Jurkat, Clone E6-1 (cell line): ENCODE measurements around the gene AICDA.

Experiments used
- DNase-seq: peaks from one replicate; pipeline ENCODE4 v3.0.0-alpha.2; 2011; ENCODE audit warnings: low read depth, low spot score
- H3K4me3 ChIP-seq: 2 replicates; pipeline ENCODE4 v1.5.1; 2011; ENCODE audit warnings: mild to moderate bottlenecking, low read length, control low read depth, moderate library complexity

AICDA gene

DNA sequence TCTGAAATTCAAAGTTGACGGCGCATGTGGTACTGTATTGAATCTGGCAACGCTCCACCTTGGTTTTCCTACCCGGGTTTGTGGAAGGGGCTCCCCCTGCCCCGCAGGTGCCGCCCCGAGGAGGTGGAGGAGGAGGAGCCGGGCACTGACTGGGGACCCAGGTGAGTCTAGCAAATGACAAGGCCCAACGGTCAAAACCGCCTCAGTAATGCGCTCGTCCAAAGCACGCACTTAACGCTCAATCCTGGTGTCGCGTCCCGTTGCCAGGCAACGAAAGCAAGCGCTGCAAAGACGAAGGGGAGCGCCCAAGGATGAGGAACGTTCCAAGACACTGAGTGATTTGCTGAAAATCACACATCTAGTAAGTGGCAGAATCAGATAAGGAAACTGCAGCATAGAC is 48.0 kb downstream of the AICDA start:
- no peak for DNase-seq

DNA sequence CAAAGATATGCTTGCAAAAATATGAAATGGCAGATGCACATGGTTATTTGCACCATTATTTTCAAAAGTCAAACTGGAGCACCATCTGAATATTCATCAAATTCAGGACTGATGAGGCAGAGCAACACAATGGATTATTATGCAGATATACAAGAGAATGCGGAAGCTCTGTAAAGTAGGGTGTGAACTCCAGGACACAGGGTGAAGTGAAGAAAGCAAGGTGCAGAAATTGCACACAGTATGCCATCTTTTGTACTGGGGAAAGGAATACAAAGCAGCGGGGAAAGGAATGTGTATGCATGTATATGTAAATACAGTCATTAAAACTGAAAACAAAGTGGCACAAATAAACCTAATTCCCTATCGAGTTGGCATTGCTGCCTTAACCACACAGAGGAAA is 49.3 kb downstream of the AICDA start:
- H3K4me3 ChIP-seq: no peak overlapping the region
- no peak for DNase-seq

More for the DNA sequence above, 48.0 kb downstream of the AICDA start:
- H3K4me3 ChIP-seq: no peak overlapping the region

DNA sequence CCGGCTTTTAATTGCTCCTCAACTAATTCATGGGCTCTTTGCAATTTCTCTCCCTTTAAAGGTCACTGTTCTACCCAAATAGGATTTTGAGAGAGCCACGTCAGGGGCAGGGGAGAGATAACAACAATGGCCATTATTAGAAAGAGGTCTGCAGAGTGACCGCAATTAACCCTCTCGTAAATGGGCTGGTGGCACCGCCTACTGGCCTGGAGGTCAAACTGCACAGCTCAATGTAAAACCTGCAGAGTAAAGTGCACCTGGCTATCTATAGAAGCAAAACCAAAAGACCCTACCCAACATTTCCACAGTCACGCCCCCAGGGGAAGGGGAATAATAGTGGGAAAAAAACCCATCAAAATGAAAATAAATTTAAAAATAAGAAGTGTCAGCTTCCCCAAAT is 50.3 kb downstream of the AICDA start:
- no peak for DNase-seq

DNA sequence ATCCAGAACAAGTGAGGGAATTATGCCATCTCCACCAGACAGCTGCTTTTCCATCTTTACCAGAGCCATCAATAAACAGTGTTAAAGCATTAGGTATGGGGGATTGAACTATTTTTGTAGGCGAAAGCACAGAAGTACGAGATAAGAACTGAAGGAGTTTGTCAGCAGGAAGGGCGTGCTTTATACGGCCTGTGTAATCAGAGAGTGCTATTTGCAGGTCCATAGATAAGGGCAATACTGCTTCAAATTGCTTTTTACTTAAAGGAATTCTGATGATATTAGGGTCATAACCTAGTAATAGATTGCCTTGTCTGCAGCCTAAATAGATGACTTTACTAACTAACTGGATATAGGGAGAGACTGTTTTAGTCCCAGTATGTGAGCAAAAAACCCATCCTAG is 51.6 kb downstream of the AICDA start:
- no peak for DNase-seq

More for the DNA sequence above, 50.3 kb downstream of the AICDA start:
- no peak overlapping the region for H3K4me3 ChIP-seq

DNA sequence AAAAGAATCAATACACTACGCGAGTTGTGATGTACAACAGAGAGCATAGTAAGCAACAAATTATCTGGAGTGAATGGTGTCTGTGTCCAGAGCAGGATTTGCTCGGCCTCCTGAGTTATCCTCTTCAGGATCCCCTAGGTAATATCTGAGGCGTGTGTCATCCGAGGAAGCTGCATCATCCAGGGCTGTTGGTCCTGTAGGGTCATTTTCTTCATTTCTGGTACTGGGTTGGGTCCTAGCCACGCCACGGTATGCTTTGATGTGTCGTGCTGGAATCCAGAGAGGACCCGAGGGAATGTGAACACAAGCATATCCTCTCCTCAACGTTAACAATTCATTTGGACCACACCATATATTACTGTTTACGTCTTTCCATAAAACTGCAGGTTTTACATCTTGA is 53.0 kb downstream of the AICDA start:
- H3K4me3 ChIP-seq: no peak overlapping the region
- no peak for DNase-seq

More for the DNA sequence above, 51.6 kb downstream of the AICDA start:
- no peak overlapping the region for H3K4me3 ChIP-seq

DNA sequence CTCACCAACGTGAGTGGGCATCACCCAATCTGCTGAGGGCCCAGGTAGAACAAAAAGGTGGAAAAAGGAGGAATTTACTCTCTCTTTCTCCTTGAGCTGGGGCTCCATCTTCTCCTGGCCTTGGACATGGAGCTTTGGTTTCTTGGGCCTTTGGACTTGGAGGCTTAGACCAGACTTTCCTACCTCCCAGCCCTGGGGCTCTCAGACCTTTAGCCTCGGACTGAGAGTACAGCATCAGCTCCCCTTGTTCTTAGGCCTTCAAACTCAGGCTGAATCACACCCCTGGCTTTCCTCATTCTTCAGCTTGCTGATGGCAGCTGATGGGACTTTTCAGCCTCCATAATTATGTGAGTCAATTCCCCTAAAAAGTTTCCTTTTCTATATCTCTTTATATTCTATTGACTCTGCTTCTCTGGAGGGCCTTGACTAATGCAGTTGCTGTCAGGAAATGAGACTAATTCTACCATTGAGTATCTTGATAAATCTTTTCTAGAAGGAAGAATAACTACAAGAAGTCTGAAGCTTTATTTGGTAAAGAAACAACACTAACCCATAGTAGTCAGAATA is 56.0 kb downstream of the AICDA start:
- H3K4me3 ChIP-seq: no peak overlapping the region
- no peak for DNase-seq

DNA sequence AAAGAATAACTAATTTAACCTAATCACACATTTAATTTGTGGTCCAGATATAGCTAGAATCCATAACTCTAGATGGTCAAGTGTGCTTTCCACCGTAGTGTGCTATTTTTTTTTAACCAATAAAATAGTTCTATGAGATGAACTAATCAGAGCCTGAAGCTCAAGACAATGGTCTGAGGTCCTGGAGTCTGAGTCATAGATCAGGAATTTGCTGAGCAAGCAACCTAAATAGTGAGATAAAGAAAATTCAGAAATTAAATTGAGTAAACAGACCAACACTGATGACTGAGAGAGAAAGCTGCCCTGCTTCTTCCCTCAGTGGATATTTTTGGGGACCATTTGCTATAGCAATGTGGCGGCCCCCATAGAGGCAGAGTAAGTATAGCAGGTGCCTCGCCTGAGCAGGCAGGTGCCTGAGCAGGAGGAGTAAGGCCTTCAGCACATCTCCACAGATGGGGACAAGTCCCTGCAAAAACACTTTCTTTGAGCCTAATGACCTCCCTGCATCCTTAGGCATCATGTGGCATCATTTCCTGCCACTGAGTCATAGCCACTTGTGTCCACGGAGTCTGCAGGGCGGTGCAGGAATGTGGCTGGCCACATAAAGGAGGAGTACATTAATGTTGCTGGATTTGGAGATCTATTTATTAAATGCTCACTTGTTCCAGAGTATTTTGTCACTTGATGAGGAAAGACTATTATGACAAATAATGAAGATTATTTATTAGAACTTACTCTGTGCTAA is 58.0 kb downstream of the AICDA start:
- no peak overlapping the region for H3K4me3 ChIP-seq
- DNase-seq: no peak

DNA sequence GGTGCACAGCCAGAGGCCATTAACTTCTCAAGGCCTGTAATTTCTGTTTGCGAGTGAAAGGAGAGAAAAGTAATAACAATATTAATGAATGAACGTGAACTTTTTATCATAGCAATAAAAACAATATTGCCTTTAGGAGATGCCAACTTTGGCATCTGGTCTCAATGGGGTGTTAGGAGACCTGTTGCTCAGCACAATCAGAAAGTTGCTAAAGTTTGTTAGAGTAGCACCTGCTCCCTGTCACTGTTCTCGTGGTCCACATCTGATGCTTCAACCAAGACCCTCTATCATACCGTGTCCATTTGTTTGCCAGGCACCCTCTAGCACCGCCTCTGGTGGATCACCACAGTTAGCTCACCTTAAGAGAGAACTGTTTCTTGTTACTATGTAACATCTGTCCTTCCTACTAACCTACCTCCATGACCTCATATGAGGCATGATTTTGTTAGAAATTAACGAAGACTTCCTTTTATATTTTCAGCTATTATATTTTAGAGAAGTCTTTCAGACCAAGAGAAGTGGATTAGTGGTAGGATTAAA is 59.5 kb downstream of the AICDA start:
- H3K4me3 ChIP-seq: no peak overlapping the region
- no peak for DNase-seq
